Measurements from ENCODE around the gene FAM219B.
"Not testable (repeated sequence)": the region's sequence is repeated elsewhere in the genome, so short reads cannot be mapped to it uniquely, and the experiment has no call there.

Gene FAM219B

GRCh38 chr15:74889883-74890664, 16.6 kb downstream of the FAM219B start, which contains the start of gene MPI:
TSS of gene MPI (plus strand) at chr15:74890042. CDS start at chr15:74890074, 32 bp downstream.
- H3K4me3 ChIP-seq (ENCODE audit: low read depth, low read length) = peak within 1 kb of the TSS; percentile 95
- no peak for TF ChIP-seq CTCF (IDR thresholded peaks at IDR 0.05; ENCODE audit: low read depth, low read length)
- peak; percentile 91 for TF ChIP-seq MAX (IDR thresholded peaks at IDR 0.05; ENCODE audit: low read depth, low read length)
- TF ChIP-seq POLR2A (IDR thresholded peaks at IDR 0.05; ENCODE audit: extremely low read depth, insufficient read length) = peak; percentile 96
- peak; percentile 97 for TF ChIP-seq MYC (IDR thresholded peaks at IDR 0.05; ENCODE audit: low read depth, low read length)
- DNase-seq (ENCODE audit: low read depth) = peak; percentile 89

GRCh38 chr15:74889390-74889882, 17.2 kb downstream of the FAM219B start:
- H3K4me3 ChIP-seq (ENCODE audit: low read depth, low read length) = peak overlapping the region; percentile 95
- TF ChIP-seq CTCF (IDR thresholded peaks at IDR 0.05; ENCODE audit: low read depth, low read length) (no peak), MAX (IDR thresholded peaks at IDR 0.05; ENCODE audit: low read depth, low read length) (no peak), MYC (IDR thresholded peaks at IDR 0.05; ENCODE audit: low read depth, low read length) (no peak), POLR2A (IDR thresholded peaks at IDR 0.05; ENCODE audit: extremely low read depth, insufficient read length) (no peak)
- DNase-seq (ENCODE audit: low read depth) = no peak

- no peak overlapping the region for H3K4me3 ChIP-seq (ENCODE audit: low read depth, low read length)
Measured at GRCh38 chr15:74888716-74889115, 17.9 kb downstream of the FAM219B start.

GRCh38 chr15:74887537-74888193, 19.0 kb downstream of the FAM219B start:
- DNase-seq (ENCODE audit: low read depth); H3K4me3 ChIP-seq (ENCODE audit: low read depth, low read length): not testable (repeated sequence)

More at GRCh38 chr15:74888716-74889115, 17.9 kb downstream of the FAM219B start:
- no peak for TF ChIP-seq CTCF (IDR thresholded peaks at IDR 0.05; ENCODE audit: low read depth, low read length)
- no peak for TF ChIP-seq MAX (IDR thresholded peaks at IDR 0.05; ENCODE audit: low read depth, low read length)
- TF ChIP-seq MYC (IDR thresholded peaks at IDR 0.05; ENCODE audit: low read depth, low read length) = no peak
- no peak for TF ChIP-seq POLR2A (IDR thresholded peaks at IDR 0.05; ENCODE audit: extremely low read depth, insufficient read length)
- DNase-seq (ENCODE audit: low read depth) = no peak

GRCh38 chr15:74885461-74885860, 21.2 kb downstream of the FAM219B start:
- H3K4me3 ChIP-seq (ENCODE audit: low read depth, low read length) = no peak overlapping the region
- TF ChIP-seq CTCF (IDR thresholded peaks at IDR 0.05; ENCODE audit: low read depth, low read length) (no peak), POLR2A (IDR thresholded peaks at IDR 0.05; ENCODE audit: extremely low read depth, insufficient read length) (no peak)
- no peak for DNase-seq (ENCODE audit: low read depth)

- H3K4me3 ChIP-seq (ENCODE audit: low read depth, low read length) = no peak overlapping the region
- TF ChIP-seq MYC (IDR thresholded peaks at IDR 0.05; ENCODE audit: low read depth, low read length) (no peak), CTCF (IDR thresholded peaks at IDR 0.05; ENCODE audit: low read depth, low read length) (no peak), MAX (IDR thresholded peaks at IDR 0.05; ENCODE audit: low read depth, low read length) (no peak), POLR2A (IDR thresholded peaks at IDR 0.05; ENCODE audit: extremely low read depth, insufficient read length) (no peak)
- DNase-seq (ENCODE audit: low read depth) = no peak
Measured at GRCh38 chr15:74884428-74885223, 22.0 kb downstream of the FAM219B start.
